ENCODE data around the gene ZNF586.

The ZNF586 gene

DNA sequence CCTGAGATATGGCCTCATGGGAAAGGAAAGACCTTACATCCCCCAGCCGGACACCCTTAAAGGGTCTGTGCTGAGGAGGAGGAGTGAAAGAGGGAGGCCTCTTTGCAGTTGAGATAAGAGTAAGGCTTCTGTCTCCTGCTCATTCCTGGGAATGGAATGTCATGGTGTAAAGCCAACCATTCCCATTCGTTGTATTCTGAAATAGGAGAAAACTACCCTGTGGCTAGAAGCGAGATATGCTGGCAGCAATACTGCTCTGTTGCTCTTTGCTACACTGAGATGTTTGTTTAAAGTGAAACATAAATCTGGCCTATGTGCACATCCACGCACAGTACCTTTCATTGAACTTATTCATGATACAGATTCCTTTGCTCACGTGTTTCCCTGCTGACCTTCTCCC, 59.8 kb downstream of the ZNF586 start:
- no peak for DNase-seq

DNA sequence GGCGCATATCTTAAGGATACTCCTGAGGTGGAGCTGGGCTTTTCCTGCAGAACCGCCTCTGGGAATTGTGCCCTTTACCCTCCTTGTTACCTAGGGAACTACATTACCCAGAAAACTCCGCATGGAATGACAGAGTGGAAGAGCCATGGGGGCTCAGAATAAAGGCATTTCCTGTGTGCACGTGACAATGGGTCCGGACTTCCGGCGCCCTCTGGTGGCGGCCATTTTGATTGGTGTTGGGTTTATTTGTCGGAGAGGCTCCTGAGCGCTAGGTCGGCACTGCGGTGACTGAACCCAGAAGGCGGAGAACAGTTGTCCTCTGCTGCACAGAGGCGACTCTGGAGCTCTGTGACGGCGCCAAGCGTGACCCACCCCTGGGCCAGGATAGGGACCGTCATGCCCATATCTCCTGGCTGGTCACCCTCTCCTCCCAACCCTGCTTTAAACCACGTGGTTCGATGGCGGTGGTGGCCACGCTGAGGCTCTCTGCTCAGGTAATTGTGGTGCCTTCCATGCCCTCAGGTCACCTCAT, 60.7 kb downstream of the ZNF586 start, which contains the start of gene ZNF587B:
ZNF587B (plus strand) TSS at position 229 of the 532 bp plus-strand sequence; CDS start at position 459, 230 bp downstream.
- DNase-seq: no peak

Data from inflammatory macrophage treated with lipopolysaccharide for 4 hours (primary cell).